ENCODE measurements around the gene CASQ1.

DNA sequence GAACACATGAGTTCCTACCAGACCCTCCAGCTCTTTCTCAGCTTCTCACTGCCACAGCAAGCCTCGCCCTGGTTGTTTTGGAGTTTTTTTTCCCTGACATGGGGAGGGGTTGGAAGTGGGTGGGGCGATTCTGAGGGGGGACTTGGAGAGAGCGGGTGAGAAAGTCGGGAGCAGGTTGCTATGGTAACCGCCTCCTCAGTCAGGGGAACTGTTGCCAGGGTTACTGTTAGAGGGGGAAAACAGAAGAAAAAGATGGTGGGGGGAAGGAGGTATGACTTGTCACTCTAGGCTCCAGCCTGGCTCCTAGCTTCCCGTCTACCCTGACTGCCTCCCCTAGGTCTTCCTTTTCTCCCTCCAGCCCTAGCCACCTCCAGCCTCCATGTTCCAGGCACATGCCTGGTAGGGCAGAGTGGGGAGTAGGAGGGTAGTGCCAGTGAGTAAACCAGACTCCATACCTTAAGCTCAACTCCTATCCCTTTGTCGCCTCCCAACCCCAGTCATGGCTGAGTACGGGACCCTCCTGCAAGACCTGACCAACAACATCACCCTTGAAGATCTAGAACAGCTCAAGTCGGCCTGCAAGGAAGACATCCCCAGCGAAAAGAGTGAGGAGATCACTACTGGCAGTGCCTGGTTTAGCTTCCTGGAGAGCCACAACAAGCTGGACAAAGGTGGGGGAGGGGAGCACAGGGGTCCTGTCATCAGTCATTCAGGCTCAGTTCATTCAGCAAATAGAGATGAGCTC lies 20.8 kb downstream of the CASQ1 start:
- TF ChIP-seq, protein P1, sequence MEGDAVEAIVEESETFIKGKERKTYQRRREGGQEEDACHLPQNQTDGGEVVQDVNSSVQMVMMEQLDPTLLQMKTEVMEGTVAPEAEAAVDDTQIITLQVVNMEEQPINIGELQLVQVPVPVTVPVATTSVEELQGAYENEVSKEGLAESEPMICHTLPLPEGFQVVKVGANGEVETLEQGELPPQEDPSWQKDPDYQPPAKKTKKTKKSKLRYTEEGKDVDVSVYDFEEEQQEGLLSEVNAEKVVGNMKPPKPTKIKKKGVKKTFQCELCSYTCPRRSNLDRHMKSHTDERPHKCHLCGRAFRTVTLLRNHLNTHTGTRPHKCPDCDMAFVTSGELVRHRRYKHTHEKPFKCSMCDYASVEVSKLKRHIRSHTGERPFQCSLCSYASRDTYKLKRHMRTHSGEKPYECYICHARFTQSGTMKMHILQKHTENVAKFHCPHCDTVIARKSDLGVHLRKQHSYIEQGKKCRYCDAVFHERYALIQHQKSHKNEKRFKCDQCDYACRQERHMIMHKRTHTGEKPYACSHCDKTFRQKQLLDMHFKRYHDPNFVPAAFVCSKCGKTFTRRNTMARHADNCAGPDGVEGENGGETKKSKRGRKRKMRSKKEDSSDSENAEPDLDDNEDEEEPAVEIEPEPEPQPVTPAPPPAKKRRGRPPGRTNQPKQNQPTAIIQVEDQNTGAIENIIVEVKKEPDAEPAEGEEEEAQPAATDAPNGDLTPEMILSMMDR (IDR thresholded peaks at IDR 0.05; ENCODE audit: insufficient read depth, low read depth, low read length), result no peak
- TF ChIP-seq EZH2 (IDR thresholded peaks at IDR 0.05; ENCODE audit: insufficient read depth, low read length), result no peak

Data from astrocyte (in vitro differentiated cells and primary cell).